Lower lobe of right lung (tissue), 2 donors: ENCODE data around the gene VSIG8. TPM values are rescaled to one million over a fixed set of nuclear protein-coding genes. Genes with fewer than 3 reads are reported as not detected.
A peak's percentile ranks its signal among the peaks of the same experiment; 100 is the strongest.

Experiments used
- ATAC-seq, 2 donors: fragments of 200-7000 bp; cut with Tn5 transposase; one replicate each; pipeline ENCODE4 v1.9.1; 2020 to 2022; ENCODE audit warnings: mild to moderate bottlenecking in 2 of 2, moderate library complexity in 2 of 2
- DNase-seq: peaks from one replicate; pipeline ENCODE4 v3.0.0-alpha.2; 2020
- H3K27ac ChIP-seq: fragments of 200-600 bp; one replicate; pipeline ENCODE4 v1.8.0; 2022
- H3K27me3 ChIP-seq: fragments of 200-600 bp; one replicate; pipeline ENCODE4 v1.8.0; 2022; ENCODE audit warnings: low read depth
- H3K36me3 ChIP-seq: fragments of 200-600 bp; one replicate; pipeline ENCODE4 v1.8.0; 2022; ENCODE audit warnings: mild to moderate bottlenecking
- H3K4me1 ChIP-seq: fragments of 200-600 bp; one replicate; pipeline ENCODE4 v1.8.0; 2022
- H3K4me3 ChIP-seq: fragments of 200-600 bp; one replicate; pipeline ENCODE4 v1.8.0; 2022; ENCODE audit warnings: mild to moderate bottlenecking
- H3K9me3 ChIP-seq: fragments of 200-600 bp; one replicate; pipeline ENCODE4 v1.8.0; 2022
- intact Hi-C: fragments of 100-400 bp; cut with DNase I; formaldehyde crosslinking; loops from one replicate; pipeline ENCODE4 v1.11.0; 2022
- total RNA-seq: library from RNA; stranded (reverse); fragmentation: NEBNext Ultra II Directional; extraction: Animal tissue kit (Norgen Biotek cat#: 25700); gene quantifications from one replicate; pipeline ENCODE4 v1.2.1, GENCODE V29; 2021
- TF ChIP-seq, protein P1 (sequence below): fragments of 200-600 bp; IDR thresholded peaks from one replicate; pipeline ENCODE4 v1.8.0; 2022; ENCODE audit warnings: antibody characterized with exemption, mild to moderate bottlenecking
- donor health status: DM: no; HTN: yes; CAD: no; lungs with severe emphysema.

Gene VSIG8
- total RNA-seq, 1 donor from 2014 or later = 0.35 TPM

DNA sequence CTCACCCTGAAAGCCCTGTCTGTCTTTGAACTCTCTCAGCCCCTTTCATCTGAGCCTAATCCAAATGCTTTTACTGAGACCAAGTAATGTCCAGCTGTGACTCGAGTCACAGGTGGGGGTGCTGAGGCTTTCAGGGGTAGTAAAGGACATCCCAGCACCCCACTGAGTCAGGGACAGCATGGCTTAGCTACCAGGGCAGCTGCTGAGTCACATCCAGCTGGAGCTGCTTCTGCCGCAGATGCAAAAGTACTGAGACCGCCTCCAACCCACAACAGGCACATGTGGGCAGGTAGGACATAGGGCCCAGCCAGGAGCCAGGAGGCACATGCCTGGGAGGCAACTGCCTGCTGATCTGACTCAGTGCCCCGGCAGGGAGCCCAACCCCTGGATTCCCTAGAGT, 6.7 kb upstream of the VSIG8 start:
- intact Hi-C loops = no loop called here
- Histone ChIP-seq H3K36me3 (no peaks in the 10 kb centered on the region), H3K27me3 (no peaks in the 10 kb centered on the region), H3K4me1 (peaks cover 9% of the 10 kb centered on the region), H3K4me3 (no peak overlapping the region), H3K27ac (no peak overlapping the region), H3K9me3 (no peaks in the 10 kb centered on the region)
- TF ChIP-seq, protein P1, sequence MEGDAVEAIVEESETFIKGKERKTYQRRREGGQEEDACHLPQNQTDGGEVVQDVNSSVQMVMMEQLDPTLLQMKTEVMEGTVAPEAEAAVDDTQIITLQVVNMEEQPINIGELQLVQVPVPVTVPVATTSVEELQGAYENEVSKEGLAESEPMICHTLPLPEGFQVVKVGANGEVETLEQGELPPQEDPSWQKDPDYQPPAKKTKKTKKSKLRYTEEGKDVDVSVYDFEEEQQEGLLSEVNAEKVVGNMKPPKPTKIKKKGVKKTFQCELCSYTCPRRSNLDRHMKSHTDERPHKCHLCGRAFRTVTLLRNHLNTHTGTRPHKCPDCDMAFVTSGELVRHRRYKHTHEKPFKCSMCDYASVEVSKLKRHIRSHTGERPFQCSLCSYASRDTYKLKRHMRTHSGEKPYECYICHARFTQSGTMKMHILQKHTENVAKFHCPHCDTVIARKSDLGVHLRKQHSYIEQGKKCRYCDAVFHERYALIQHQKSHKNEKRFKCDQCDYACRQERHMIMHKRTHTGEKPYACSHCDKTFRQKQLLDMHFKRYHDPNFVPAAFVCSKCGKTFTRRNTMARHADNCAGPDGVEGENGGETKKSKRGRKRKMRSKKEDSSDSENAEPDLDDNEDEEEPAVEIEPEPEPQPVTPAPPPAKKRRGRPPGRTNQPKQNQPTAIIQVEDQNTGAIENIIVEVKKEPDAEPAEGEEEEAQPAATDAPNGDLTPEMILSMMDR = no peak
- ATAC-seq (no peak), DNase-seq (no peak)

DNA sequence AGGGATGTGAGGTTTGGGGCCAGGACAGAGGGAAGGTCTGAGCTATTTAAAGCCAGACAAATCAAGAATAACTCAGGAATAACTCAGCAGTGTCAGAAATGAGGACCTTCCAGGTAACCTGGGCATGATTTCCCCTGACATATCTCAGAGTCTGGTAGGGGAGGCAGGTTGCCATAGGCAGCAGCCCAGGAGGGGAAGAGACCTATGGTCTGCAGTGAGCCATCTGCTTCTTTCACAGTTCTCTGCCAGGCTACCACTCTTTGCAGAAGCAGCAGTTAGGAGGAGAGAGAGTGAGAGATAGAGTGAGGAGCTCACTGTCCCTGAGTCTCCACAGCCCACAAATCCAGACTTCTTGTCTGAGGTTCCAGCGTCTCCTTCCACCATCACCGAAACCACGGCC, 6.3 kb upstream of the VSIG8 start:
- Histone ChIP-seq H3K4me1 (peaks cover 9% of the 10 kb centered on the region), H3K36me3 (no peaks in the 10 kb centered on the region), H3K27ac (no peak overlapping the region), H3K4me3 (no peak overlapping the region), H3K9me3 (no peaks in the 10 kb centered on the region), H3K27me3 (no peaks in the 10 kb centered on the region)
- no peak for ATAC-seq
- no peak for DNase-seq
- TF ChIP-seq, protein P1 = no peak
- intact Hi-C loops = no loop called here

DNA sequence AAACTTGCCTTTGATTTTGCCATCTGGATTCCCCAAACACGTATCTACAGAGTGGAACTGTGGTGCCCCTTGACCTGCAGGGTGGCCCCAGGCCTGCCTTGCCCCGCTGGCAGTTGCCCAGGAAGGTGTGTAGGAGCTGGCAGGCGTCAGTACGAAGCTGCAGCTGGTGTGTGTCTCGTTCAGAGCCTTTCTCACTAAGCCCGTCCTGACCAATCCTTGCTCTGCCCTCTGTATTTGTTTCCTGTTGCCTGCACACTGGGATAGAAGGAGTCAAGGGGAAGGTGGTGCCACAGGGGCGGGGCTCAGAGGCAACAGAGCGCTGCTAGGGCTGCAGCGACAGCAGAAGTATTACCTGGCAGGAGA, 5.2 kb upstream of the VSIG8 start:
- Histone ChIP-seq H3K4me3 (no peak overlapping the region), H3K36me3 (no peaks in the 10 kb centered on the region), H3K27ac (peak overlapping the region; percentile 59), H3K9me3 (no peaks in the 10 kb centered on the region), H3K4me1 (peaks cover 9% of the 10 kb centered on the region), H3K27me3 (no peaks in the 10 kb centered on the region)
- DNase-seq (peak; percentile 85), ATAC-seq (peak; percentile 96)
- intact Hi-C loops = no loop called here
- TF ChIP-seq, protein P1 = no peak

GRCh38 chr1:159866905-159867663, 4.6 kb upstream of the VSIG8 start:
- peak in 1 of 2 donors; percentile 12 for ATAC-seq
- H3K27ac ChIP-seq = peak overlapping the region; percentile 59
- TF ChIP-seq, protein P1 = no peak

GRCh38 chr1:159866066-159866465, 3.6 kb upstream of the VSIG8 start:
- ATAC-seq = no peak
- TF ChIP-seq, protein P1 = no peak
- intact Hi-C loops = no loop called here

More at GRCh38 chr1:159866905-159867663, 4.6 kb upstream of the VSIG8 start:
- no peak overlapping the region for H3K4me3 ChIP-seq
- no peaks in the 10 kb centered on the region for H3K36me3 ChIP-seq
- DNase-seq = no peak
- peaks cover 9% of the 10 kb centered on the region for H3K4me1 ChIP-seq
- intact Hi-C loops = no loop called here
- no peaks in the 10 kb centered on the region for H3K9me3 ChIP-seq
- no peaks in the 10 kb centered on the region for H3K27me3 ChIP-seq

More at GRCh38 chr1:159866066-159866465, 3.6 kb upstream of the VSIG8 start:
- no peaks in the 10 kb centered on the region for H3K36me3 ChIP-seq
- no peaks in the 10 kb centered on the region for H3K9me3 ChIP-seq
- no peaks in the 10 kb centered on the region for H3K27me3 ChIP-seq
- H3K4me1 ChIP-seq = peaks cover 9% of the 10 kb centered on the region
- H3K27ac ChIP-seq = no peak overlapping the region
- no peak for DNase-seq
- H3K4me3 ChIP-seq = no peak overlapping the region
